GM19452 (cell line): ENCODE measurements around the gene PTPN20.
"Not testable (repeated sequence)": the region's sequence is repeated elsewhere in the genome, so short reads cannot be mapped to it uniquely, and the experiment has no call there.

Experiments used
- ATAC-seq: cut with Tn5 transposase; IDR thresholded peaks from one replicate; pipeline ENCODE4 v1.9.1; 2021; ENCODE audit not compliant: unreplicated experiment

Gene PTPN20

DNA sequence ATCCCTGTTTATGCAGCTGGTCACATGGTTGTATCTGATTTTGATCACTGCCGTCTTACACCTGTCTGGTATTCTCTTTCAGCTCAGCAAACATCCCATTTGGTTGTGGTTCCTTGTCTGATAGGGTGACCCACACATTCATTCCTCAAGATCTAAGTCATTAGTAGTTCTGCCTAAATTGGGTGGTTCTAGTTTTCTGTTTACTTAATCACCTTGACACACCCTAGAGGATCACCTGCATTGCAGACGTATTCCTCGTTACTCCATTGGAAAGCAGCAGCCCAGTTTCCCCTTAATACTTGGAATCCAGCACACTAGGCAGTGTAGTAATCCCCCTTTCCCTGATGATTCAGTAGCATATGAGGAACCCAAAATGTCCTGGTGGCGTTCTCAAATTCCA is 41.3 kb downstream of the PTPN20 start:
- not testable (repeated sequence) for ATAC-seq

GRCh38 chr10:46960742-46961141 is 49.5 kb downstream of the PTPN20 start:
- not testable (repeated sequence) for ATAC-seq

DNA sequence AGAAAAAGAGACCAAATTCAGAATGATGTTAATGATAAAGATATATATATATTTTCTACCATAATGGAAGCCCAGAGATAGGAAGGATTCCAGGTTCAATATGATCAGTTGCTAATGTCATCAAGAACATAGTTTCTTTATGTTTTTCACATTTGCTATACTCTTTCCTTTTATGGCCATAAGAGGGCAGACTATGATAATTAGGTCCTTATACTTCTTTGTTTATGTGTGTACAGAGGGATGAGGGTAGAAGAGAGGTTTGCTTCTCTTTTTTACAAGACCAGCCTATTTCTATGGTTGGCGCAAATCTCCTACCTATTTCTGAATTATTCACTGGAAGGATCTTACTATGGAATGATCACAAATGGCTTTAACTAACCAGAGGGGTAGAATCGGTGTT is 52.1 kb downstream of the PTPN20 start:
- not testable (repeated sequence) for ATAC-seq

DNA sequence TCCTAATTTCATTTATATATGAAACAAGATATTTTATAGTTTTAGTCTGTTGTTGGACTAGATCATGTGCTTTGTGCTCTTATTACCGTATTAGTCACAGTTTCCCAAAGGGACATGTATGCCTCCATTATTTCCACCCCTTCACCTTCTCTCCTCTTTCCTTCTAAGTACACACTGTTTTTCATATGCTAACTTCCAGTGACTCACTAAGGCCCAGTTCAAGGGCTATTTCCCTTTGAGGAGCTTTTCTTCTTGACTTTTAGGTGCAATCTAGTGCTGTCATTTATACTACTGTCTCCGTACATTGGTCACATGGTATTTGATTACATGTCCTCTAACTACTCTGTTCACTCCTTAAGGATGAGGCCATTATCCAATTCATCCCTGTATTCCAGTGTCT is 55.8 kb downstream of the PTPN20 start:
- ATAC-seq, result not testable (repeated sequence)

DNA sequence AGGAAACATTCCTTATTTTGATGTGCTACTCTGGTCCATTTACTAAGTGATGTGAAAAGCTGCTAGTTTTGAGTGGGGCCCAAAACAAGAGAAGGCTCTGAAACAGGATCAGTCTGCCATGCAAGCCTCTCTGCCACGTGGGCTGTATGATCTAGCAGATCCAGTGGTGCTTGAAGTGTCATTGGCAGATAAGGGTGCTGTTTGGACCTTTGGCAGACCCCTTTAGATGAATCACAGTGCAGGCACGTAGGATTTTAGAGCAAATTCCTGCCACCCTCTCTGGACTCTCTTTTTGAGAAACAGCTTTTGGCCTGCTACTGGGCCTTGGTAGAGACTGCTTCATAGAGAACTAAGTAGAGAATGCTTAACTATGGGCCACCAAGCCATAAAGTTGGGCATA is 69.0 kb downstream of the PTPN20 start:
- ATAC-seq, result not testable (repeated sequence)

- ATAC-seq, result peak; percentile 97
Observed at GRCh38 chr10:46987233-46987924, 76.2 kb downstream of the PTPN20 start.

DNA sequence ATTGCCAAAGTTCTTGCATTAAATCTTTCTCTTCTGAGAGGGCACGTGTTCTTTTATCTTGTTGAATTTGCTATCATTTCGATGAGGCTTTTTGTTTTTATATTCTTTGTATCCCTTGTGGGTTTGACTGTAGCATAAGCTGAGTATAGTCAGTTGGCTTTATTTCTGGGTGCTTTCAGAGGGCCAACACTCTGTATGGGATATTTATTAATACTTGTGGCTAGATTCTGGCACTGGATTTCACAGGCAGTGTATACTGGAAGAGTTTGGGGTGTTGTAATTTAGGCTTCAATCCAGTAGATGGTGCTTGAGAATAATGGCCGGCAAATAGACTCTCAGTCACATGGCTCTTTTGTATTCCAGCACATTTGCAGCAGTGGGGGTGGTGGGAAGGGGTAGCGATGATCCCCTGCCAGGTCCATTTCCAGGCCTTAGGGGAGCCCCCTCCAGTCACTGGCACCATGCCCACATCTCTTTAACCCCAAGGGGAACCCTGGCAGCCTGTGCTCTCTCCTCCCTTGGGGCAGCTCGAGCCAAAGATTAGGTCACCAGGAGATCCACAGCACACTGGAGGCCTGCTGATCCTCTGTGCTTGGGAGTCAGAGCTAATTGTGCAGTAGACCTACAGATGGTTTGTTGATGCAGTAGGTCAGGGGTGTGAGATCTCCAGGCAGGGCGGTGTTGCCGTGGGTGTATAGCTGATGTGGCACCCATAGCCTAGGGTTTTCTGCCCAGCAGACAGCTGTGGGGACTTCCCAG is 81.8 kb downstream of the PTPN20 start:
- ATAC-seq, result no peak

DNA sequence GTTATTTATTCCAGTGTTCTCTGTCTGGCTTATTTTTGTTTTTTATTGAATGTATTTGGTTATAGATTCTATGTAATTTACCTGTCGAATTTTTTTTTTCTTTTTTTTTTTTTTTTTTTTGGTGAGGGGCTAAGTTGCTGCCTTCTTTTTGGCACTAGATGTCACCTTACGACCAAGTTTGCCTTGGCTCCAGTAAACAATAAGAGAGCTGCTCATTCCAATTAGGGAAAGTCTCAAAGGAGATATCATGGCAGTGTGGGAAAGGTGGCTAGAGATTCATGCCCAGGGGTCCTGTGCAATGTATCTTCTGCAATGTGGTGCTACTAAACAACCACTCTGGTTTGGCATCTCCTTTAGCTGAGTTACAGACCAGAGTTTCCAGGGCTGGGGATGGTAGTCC is 84.0 kb downstream of the PTPN20 start:
- no peak for ATAC-seq

DNA sequence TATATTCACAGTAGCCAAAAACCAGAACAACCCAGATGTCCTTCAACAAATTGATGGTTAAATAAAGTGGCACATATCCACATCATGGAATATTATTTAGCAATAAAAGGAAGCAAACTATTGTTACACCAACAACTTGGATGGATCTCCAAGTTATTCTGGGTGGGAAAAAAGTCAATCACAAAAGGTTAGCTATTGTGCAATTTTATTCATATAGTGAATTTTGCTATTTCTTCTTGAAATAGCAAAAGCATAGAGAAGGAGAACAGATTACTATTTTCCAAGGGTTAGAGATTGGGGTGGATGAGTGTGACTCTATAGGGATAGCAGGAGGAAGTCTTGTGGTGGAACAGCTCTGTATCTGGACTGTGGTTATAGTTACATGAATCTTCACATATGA is 87.0 kb downstream of the PTPN20 start:
- ATAC-seq, result no peak

GRCh38 chr10:46998595-46998994 is 87.4 kb downstream of the PTPN20 start:
- ATAC-seq, result no peak

DNA sequence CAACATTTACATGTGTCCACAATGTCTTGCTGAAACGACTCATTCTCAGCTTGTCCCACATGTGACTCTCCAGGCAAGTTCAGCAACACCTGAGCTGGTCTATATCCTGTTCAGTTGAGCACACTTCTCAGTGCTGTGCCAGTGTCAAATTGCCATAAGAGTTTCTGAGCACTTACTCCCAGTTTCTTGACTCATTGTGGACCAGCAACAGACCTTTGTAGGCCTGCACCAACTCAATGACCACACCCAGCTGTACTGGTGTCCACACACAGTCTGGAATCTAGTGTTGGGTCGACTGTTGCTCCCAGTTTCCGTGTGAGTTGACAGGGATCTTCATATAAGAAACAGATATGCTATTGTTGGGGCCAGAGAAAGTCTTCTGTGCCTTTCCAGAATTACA is 88.0 kb downstream of the PTPN20 start:
- no peak for ATAC-seq

DNA sequence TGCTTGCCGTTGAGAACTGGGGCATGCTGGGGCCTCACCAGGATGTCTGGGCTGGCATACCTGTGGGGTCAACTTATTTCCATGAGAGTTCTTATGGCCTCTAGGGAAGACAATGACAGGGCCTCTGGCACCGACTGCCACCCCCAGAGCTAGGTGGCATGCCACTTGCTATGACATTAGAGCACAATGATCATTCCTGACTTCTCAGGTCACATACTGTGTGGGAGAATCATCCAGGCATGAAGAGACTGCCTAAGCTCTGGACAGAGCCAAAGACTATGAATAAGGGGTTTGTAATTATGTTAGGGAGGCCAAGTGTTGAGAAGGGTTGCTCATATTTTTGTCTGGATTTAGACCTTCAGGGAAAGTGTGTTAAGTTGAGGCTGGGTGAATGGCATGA is 97.5 kb downstream of the PTPN20 start:
- ATAC-seq, result no peak

- no peak for ATAC-seq
Observed at GRCh38 chr10:47009215-47009838, 98.1 kb downstream of the PTPN20 start.

DNA sequence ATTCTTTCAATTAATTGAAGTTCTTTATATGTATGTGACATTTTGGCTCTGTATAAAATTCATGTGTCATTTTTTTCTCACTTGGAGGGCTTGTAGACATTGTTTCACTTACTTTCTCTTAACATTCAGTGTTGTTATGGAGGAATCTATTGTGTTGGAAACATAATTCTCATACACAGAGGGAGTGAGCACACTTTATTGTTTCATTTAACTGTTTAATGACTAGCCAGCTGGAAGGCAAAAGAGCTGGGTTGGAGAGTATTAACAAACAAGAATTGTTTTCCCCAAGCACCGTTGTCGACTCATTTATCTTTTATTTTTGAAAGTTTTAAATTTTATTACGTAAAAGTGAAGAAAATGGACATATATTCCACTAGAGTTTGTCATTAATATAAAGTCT is 98.8 kb downstream of the PTPN20 start:
- no peak for ATAC-seq

DNA sequence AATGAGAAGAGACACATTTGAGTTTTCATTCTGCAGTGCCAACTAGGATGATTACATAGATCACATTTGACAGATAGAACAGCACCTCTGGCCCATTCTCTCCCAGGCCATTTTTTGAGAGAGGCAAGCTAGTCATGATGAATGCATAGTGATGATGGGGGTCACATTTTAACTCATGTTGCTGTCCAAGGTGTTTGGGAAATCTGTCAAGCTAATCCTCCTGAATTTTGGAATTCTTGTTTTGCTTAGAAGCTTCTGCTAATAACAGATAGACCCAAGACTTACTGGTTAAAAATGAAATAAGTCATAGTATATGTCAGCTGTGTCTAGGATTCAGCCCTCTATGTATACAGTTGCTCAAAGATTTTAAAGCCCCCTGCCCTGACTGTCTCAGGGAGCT is 101.0 kb downstream of the PTPN20 start:
- no peak for ATAC-seq

DNA sequence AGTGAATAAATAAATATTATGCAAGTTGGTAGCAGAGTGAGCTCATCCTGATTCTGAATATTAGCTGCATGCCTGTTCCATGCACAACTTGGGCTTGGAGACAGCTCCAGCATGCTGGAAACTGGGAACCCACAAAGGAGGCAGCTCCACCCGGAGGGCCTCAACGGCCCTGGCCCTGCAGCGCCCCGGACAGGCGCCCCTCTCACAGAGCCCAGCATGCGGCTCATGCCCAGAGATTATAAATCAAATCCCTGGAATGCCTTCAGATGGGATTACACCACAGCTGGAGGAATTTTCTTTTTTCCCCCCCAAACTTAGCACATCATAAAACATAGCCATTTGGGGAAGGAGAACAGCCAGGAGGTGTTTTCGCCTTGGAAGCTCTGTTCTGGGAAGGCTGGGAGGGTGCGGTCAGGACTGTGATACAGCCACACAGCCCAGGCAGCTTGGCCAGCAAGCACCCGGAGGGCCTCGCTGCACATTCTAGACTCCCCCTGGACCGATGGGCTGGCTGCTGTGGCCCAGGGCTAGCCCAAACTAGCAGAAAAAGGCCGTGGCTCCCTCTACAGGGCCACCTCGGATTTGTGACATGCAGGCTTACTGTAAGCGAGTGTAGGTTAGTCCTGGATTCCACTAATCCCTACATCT is 102.4 kb downstream of the PTPN20 start:
- no peak for ATAC-seq

- ATAC-seq, result no peak
Observed at GRCh38 chr10:47015404-47015803, 104.2 kb downstream of the PTPN20 start.

- ATAC-seq, result no peak
Observed at GRCh38 chr10:47016564-47016963, 105.3 kb downstream of the PTPN20 start.

DNA sequence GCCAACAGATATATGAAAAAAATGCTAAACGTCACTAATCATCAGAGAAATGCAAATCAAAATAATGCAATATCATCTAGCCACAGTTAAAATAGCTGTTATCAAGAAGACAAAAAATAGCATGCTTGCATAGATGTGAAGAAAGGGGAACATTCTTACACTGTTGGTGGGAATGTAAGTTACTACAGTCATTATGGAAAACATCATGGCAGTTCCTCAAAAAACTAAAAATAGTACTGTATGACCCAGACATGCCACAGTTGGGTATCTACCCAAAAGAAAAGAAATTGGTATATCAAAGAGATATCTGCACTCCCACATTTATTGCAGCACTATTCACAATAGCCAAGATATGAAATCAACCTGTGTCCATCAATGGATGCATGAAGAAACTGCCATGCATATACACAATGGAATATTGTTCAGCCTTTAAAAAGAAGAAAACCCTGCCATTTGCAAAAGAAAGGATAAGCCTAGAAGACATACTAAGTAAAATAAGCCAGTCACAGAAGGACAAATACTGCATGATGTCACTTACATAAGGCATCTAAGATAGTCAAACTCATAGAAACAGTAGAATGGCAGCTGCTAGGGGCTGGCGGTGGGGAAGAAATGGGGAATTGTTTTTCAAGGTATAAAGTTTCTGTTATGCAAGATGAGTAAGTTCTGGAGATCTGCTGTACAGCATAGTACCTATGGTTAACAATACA is 107.0 kb downstream of the PTPN20 start:
- ATAC-seq, result no peak

DNA sequence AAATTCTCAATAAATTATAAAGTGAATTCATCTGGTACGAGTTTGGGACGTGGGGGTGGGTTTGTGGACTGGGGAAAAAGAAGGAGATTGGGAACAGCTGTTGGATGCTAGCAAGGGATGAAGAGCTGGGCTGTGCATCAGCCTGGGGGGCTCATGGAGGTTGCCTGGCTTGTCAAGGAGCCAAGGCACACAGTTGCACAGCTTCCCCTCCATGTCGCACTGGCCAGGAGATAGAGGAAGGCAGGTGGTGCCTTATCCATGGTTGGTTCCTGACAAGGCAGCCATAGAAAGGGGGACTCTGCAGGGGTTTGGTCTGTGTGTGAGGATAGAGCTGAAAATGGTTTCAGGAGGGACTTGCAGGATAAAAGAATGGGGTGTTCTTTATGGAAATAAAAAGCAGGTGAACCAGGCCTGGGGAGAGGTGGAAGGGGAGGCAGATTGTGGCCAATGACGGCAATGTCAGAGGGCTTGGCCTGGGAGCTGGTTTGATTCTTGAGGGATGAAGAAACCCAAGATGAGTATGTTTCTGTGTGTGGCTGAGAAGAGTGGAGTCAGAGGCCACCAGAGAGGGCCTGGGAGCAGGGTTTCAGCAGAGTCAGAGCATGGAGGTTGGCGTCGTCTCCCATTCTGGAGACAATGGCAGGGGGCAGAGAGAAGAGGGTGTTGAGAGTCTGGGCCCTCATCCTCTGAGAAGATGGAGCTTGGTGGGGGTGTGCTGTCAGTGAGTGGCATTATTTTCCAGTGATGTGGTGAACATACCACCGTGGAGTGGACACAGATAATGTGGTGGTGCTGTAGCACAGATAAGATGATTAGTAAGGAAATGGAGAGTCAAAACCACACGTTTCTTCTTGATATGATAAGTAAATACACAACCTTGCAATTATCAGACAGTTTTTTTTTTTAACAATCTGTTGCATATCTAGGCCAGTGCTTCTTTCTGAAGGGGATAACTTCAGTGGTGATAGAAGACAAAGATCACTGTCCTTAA is 108.2 kb downstream of the PTPN20 start:
- no peak for ATAC-seq
